SK-N-MC (cell line): ENCODE data around the gene SLC7A10.

Source experiments
- EZH2 ChIP-seq: fragments of 200-600 bp; sonication (generic); IDR thresholded peaks from one replicate; pipeline ENCODE4 v1.6.1; 2017; ENCODE audit warnings: antibody characterized with exemption
- POLR2AphosphoS5 ChIP-seq: IDR thresholded peaks from 2 replicates; pipeline ENCODE4 v1.6.1; 2012; ENCODE audit warnings: mild to moderate bottlenecking, low read depth, low read length, borderline replicate concordance

GRCh38 chr19:33264881-33265445 lies 39.3 kb upstream of the SLC7A10 start:
- no peak for TF ChIP-seq EZH2
- TF ChIP-seq POLR2AphosphoS5: no peak
